K562 (cell line): Measurements from ENCODE around the gene AIFM3. TPM values are rescaled to one million over a fixed set of nuclear protein-coding genes. Genes with fewer than 3 reads are reported as not detected.

ENCODE experiments used
- ARHGAP35 ChIP-seq: fragments of 450-650 bp; IDR thresholded peaks from 2 replicates; pipeline ENCODE4 v1.6.1; 2018; ENCODE audit not compliant: partially characterized antibody
- ARNT ChIP-seq, 2 experiments: fragments of 450-650 bp; IDR thresholded peaks; 2 replicates each; pipeline ENCODE4 v1.6.1; 2016; ENCODE audit warnings: mild to moderate bottlenecking in 1 of 2
- BHLHE40 ChIP-seq: IDR thresholded peaks from 2 replicates; pipeline ENCODE4 v1.6.1; 2011; ENCODE audit warnings: low read length, improper control_type of control experiment
- CBFB ChIP-seq: sonication (generic); formaldehyde crosslinking; IDR thresholded peaks from 2 replicates; pipeline ENCODE4 v1.4.0; 2020; ENCODE audit warnings: mild to moderate bottlenecking, missing genetic modification reagents
- ERF ChIP-seq: fragments of 450-650 bp; formaldehyde crosslinking; IDR thresholded peaks from 2 replicates; pipeline ENCODE4 v1.4.0; 2020; ENCODE audit warnings: mild to moderate bottlenecking, mixed read lengths
- FOXA1 ChIP-seq: fragments of 450-650 bp; IDR thresholded peaks from 2 replicates; pipeline ENCODE4 v1.6.1; 2016; ENCODE audit warnings: mild to moderate bottlenecking, borderline replicate concordance
- JUNB ChIP-seq: fragments of 450-650 bp; formaldehyde crosslinking; conservative IDR thresholded peaks from 2 replicates; pipeline ENCODE4 v1.4.0; 2020; ENCODE audit warnings: mild to moderate bottlenecking
- KAT7 ChIP-seq: sonication (generic); formaldehyde crosslinking; IDR thresholded peaks from 2 replicates; pipeline ENCODE4 v1.8.0; 2022; ENCODE audit warnings: missing genetic modification reagents, mild to moderate bottlenecking, borderline replicate concordance
- MAFG ChIP-seq: fragments of 450-650 bp; conservative IDR thresholded peaks from 2 replicates; pipeline ENCODE4 v1.6.1; 2016; ENCODE audit warnings: missing genetic modification characterization, missing compliant biosample characterization
- MAFK ChIP-seq: IDR thresholded peaks from 2 replicates; pipeline ENCODE4 v1.6.1; 2011; ENCODE audit warnings: low read length, improper control_type of control experiment
- NELFE ChIP-seq: IDR thresholded peaks from 2 replicates; pipeline ENCODE4 v1.6.1; 2011; ENCODE audit warnings: mild to moderate bottlenecking; ENCODE audit not compliant: insufficient read depth, insufficient read length
- PHF21A ChIP-seq: fragments of 450-650 bp; IDR thresholded peaks from 2 replicates; pipeline ENCODE4 v1.6.1; 2017; ENCODE audit warnings: low read depth, borderline replicate concordance
- POLR2B ChIP-seq: fragments of 450-650 bp; IDR thresholded peaks from 2 replicates; pipeline ENCODE4 v1.6.1; 2018; ENCODE audit warnings: low read depth; ENCODE audit not compliant: partially characterized antibody
- REST ChIP-seq, 2 experiments: fragments of 450-650 bp; formaldehyde crosslinking in 1 of 2; IDR thresholded peaks; 2 replicates each; pipeline versions ENCODE4 v1.4.0 to v1.6.1; 2014 to 2020; ENCODE audit warnings: mild to moderate bottlenecking in 2 of 2, borderline replicate concordance in 1 of 2, low read depth in 1 of 2
- RFX7 ChIP-seq: fragments of 250-450 bp; sonication (Bioruptor Pico); IDR thresholded peaks from 2 replicates; pipeline ENCODE4 v1.5.1; 2021; ENCODE audit warnings: mild to moderate bottlenecking
- SRSF7 ChIP-seq: fragments of 200-400 bp; formaldehyde crosslinking; optimal IDR thresholded peaks from 2 replicates; pipeline ENCODE3; 2017; ENCODE audit warnings: mild to moderate bottlenecking, low read depth, low read length
- TEAD1 ChIP-seq, 2 experiments: fragments of 450-650 bp in 1 of 2; sonication (generic) in 1 of 2; formaldehyde crosslinking; IDR thresholded peaks; 2 replicates each; pipeline versions ENCODE4 v1.4.0 to v1.8.0; 2020 to 2022; ENCODE audit warnings: mild to moderate bottlenecking in 2 of 2, missing genetic modification reagents in 1 of 2
- ZBTB1 ChIP-seq: sonication (generic); formaldehyde crosslinking; IDR thresholded peaks from 2 replicates; pipeline ENCODE4 v1.8.1; 2023; ENCODE audit warnings: missing genetic modification reagents, low read depth, mild to moderate bottlenecking, borderline replicate concordance
- ZBTB43 ChIP-seq: sonication (generic); formaldehyde crosslinking; IDR thresholded peaks from 2 replicates; pipeline ENCODE4 v1.8.0; 2023; ENCODE audit warnings: mild to moderate bottlenecking, missing genetic modification reagents
- ZNF3 ChIP-seq: fragments of 250-450 bp; sonication (Bioruptor Pico); IDR thresholded peaks from 2 replicates; pipeline ENCODE4 v1.5.0; 2021; ENCODE audit warnings: mild to moderate bottlenecking, moderate library complexity
- ZNF780A ChIP-seq: fragments of 250-450 bp; sonication (Bioruptor Pico); IDR thresholded peaks from 2 replicates; pipeline ENCODE4 v1.5.0; 2021; ENCODE audit warnings: mild to moderate bottlenecking
- polyA plus RNA-seq, 8 experiments: library from polyadenylated mRNA; depleted of rRNA in 4 of 8; stranded (reverse) in 5 of 8; unstranded in 3 of 8; fragments of >200 nt; fragmentation: Nextera tagmentation in 2 of 8; fragmentation: Illumina TruSeq in 1 of 8; extraction: Ambion mirVana in 2 of 8; extraction: Trizol in 1 of 8; gene quantifications; 2 replicates each; pipeline versions ENCODE4 v1.2.1 to v1.2.3, GENCODE V29; 2011 to 2014; ENCODE audit warnings: inconsistent platforms in 1 of 8, missing spikeins in 1 of 8
- total RNA-seq, 7 experiments: library from RNA; depleted of rRNA in 6 of 7; stranded (reverse); fragments of >200 nt in 6 of 7; fragmentation: Illumina TruSeq in 2 of 7; extraction: Trizol in 2 of 7; gene quantifications; 2 replicates each; pipeline versions ENCODE4 v1.2.1 to v1.2.3, GENCODE V29; 2011 to 2021; ENCODE audit warnings: low replicate concordance in 1 of 7

Gene AIFM3
- total and polyA plus RNA-seq, 9 of the 15 experiments (the other 6 are each of a cell fraction or from before 2014, with no cell fraction given): 0.03 to 0.20 (median 0.07) TPM; not detected in 1

- TF ChIP-seq RFX7 (CRISPR knock-in tag) (peak; percentile 83; the same call in 1 of the 2 replicates), TEAD1 (CRISPR knock-in tag; IDR thresholded peaks at IDR 0.05) (peak in 1 of 2 experiments; percentile 73; a peak in 2 of 4 replicates), JUNB (CRISPR knock-in tag) (no peak), ZNF3 (CRISPR knock-in tag) (no peak), ERF (CRISPR knock-in tag) (no peak; the same call in none of the 2 replicates), SRSF7 (no peak), MAFG (tag) (no peak), NELFE (no peak), CBFB (CRISPR knock-in tag) (no peak), MAFK (peak; percentile 62; the same call in 1 of the 2 replicates), ZBTB1 (CRISPR knock-in tag) (no peak), ZBTB43 (no peak), PHF21A (no peak), ARNT (IDR thresholded peaks at IDR 0.05) (no peak), KAT7 (CRISPR knock-in tag) (no peak), REST (IDR thresholded peaks at IDR 0.05; ENCODE audit: borderline replicate concordance) (no peak), REST (CRISPR knock-in tag; IDR thresholded peaks at IDR 0.05; ENCODE audit: low read depth) (peak; percentile 69), POLR2B (no peak), BHLHE40 (peak; percentile 57), ARHGAP35 (no peak), FOXA1 (no peak), ZNF780A (CRISPR knock-in tag) (no peak)
These were observed 47.8 kb downstream of the AIFM3 start, which contains the start of gene P2RX6 (continued) for GRCh38 chr22:21014726-21015465.
